NOMO-1 treated with dmso at 0.1 percent for 144 hours (cell line): ENCODE results near the gene TTC23.

Source experiments
- DNase-seq: peaks from one replicate; lab custom pipeline; 2025; ENCODE audit not compliant: unreplicated experiment; lab: John Stamatoyannopoulos, UW

TTC23 gene

GRCh38 chr15:99140590-99140989 is 108.8 kb downstream of the TTC23 start:
- no peak for DNase-seq

DNA sequence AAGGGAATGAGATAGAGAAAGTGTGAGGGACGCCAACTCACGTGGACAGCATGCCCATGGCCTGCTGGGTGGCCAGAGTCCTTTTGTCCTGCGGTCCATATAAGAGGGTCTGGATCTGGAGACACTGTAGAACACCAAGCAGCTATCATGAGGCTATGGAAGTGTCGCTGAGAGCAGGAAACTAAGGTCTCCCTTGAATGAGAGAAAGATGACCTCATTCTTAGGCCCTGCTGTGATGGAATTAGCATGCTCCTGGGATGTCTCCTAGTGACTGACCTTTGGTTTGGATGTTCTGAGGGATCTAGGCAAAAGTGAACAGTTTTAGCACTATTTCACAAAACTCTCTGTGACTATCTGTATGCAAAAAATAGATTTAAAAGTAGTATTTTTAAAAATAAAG is 110.1 kb downstream of the TTC23 start:
- no peak for DNase-seq

- DNase-seq: no peak
These were observed 110.8 kb downstream of the TTC23 start for GRCh38 chr15:99138491-99138982.

GRCh38 chr15:99137877-99138276 is 111.5 kb downstream of the TTC23 start:
- no peak for DNase-seq

DNA sequence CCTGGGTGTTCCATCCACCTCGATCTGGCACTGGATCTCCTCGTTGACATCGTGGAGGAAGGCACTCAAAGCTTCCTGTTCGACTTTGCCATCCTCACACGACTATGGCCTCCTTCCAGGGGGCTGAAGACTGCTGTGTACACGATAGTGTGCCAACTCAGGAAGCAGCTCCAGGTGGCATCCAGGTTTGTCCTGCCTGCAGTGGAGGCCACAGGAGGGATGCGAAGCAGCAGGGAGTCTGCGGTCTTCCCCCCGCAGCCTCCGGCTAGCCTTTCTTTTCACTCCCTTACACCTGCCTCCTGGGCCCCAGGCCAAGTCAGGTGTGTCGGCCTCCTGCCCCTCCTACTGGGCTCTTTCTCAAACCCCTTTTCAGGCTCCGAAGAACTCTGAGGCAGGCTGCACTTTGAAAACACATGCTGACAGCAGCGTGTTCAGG is 112.3 kb downstream of the TTC23 start:
- DNase-seq: no peak

- DNase-seq: no peak
These were observed 114.2 kb downstream of the TTC23 start for GRCh38 chr15:99135194-99135593.

- DNase-seq: no peak
These were observed 115.0 kb downstream of the TTC23 start for GRCh38 chr15:99134317-99134821.

DNA sequence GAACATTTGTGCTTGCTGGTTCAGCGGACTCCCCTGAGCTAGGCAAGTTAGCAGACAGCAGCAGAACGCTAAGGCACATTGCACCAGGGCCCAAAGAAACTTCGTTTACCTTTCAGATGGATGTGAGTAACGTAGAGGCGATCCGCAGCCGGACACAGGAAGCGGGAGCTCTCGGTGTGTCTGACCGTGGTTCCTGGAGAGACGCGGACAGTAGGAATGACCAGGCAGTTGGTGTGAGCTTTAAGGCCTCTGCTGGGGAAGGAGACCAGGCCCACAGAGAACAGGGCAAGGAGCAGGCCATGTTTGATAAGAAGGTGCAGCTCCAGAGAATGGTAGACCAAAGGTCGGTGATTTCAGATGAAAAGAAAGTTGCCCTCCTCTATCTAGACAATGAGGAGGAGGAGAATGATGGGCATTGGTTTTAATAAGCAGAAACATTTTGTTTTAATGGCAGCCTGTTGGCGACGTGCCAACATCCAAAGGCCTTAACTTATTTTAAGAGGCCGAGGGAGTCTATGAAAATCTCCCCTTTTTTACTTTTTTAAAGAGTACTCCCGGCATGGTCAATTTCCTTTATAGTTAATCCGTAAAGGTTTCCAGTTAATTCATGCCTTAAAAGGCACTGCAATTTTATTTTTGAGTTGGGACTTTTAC is 116.6 kb downstream of the TTC23 start:
- DNase-seq: no peak

DNA sequence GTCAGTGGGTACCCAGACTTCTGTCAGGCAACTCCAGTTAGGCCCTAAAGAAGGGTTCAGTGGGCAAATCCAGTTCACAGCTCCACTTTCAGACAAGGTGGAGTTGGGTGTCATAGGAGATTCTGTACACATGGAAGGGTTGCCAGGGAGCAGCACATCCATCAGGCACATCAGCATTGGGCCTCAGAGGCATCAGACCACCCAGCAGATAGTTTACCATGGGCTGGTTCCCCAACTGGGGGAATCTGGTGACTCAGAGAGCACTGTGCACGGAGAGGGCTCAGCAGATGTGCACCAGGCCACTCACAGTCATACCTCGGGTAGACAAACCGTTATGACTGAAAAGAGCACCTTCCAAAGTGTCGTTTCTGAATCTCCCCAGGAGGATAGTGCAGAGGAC is 117.3 kb downstream of the TTC23 start:
- DNase-seq: no peak

- DNase-seq: no peak
These were observed 117.8 kb downstream of the TTC23 start for GRCh38 chr15:99131441-99132023.

DNA sequence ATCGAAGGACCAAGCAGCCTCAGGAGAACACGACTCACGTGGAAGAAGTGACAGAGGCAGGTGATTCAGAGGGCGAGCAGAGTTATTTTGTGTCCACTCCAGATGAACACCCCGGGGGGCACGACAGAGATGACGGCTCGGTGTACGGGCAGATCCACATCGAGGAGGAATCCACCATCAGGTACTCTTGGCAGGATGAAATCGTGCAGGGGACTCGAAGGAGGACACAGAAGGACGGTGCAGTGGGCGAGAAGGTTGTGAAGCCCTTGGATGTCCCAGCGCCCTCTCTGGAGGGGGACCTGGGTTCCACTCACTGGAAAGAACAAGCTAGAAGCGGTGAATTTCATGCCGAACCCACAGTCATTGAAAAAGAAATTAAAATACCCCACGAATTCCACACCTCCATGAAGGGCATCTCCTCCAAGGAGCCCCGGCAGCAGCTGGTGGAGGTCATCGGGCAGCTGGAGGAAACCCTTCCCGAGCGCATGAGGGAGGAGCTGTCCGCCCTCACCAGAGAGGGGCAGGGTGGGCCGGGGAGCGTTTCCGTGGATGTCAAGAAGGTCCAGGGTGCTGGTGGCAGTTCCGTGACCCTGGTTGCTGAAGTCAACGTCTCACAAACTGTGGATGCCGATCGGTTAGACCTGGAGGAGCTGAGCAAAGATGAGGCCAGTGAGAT is 118.5 kb downstream of the TTC23 start:
- no peak for DNase-seq

DNA sequence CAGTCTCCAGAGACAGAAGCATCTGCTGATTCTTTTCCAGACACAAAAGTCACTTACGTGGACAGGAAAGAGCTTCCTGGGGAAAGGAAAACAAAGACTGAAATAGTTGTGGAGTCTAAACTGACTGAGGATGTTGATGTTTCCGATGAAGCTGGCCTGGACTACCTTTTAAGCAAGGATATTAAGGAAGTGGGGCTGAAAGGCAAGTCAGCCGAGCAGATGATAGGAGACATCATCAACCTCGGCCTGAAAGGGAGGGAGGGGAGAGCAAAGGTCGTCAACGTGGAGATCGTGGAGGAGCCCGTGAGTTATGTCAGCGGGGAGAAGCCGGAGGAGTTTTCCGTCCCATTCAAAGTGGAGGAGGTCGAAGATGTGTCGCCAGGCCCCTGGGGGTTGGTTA is 119.1 kb downstream of the TTC23 start:
- no peak for DNase-seq

DNA sequence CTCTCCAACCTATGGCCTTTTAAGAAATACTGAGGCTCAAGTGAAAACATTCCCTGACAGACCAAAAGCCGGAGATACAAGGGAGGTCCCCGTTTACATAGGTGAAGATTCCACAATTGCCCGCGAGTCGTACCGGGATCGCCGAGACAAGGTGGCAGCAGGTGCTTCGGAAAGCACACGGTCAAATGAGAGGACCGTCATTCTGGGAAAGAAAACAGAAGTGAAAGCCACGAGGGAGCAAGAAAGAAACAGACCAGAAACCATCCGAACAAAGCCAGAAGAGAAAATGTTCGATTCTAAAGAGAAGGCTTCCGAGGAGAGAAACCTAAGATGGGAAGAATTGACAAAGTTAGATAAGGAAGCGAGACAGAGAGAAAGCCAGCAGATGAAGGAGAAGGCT is 119.7 kb downstream of the TTC23 start:
- DNase-seq: no peak

DNA sequence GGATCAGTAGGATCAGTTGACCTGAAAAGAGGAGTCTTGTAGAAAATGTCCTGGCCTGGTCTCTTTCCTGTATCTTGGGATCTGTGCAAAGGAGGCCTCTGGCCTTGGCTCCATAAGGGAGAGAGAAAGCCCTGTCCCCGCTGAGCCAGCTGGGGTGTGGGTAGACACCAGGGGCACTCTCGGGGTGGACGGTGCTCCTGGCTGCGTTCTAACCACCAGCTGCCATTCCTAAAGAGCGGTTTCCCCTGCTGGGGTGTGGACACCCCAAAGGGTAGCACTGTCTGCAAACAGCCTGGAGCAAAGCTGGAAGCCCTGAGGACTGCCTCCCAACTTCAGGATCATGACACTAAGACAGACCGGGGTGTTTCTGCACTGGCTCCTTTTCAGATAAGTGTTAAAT is 121.0 kb downstream of the TTC23 start:
- DNase-seq: no peak

GRCh38 chr15:99127773-99128172 is 121.6 kb downstream of the TTC23 start:
- no peak for DNase-seq

- no peak for DNase-seq
These were observed 122.5 kb downstream of the TTC23 start for GRCh38 chr15:99126930-99127329.

GRCh38 chr15:99126131-99126588 is 123.2 kb downstream of the TTC23 start:
- DNase-seq: no peak

DNA sequence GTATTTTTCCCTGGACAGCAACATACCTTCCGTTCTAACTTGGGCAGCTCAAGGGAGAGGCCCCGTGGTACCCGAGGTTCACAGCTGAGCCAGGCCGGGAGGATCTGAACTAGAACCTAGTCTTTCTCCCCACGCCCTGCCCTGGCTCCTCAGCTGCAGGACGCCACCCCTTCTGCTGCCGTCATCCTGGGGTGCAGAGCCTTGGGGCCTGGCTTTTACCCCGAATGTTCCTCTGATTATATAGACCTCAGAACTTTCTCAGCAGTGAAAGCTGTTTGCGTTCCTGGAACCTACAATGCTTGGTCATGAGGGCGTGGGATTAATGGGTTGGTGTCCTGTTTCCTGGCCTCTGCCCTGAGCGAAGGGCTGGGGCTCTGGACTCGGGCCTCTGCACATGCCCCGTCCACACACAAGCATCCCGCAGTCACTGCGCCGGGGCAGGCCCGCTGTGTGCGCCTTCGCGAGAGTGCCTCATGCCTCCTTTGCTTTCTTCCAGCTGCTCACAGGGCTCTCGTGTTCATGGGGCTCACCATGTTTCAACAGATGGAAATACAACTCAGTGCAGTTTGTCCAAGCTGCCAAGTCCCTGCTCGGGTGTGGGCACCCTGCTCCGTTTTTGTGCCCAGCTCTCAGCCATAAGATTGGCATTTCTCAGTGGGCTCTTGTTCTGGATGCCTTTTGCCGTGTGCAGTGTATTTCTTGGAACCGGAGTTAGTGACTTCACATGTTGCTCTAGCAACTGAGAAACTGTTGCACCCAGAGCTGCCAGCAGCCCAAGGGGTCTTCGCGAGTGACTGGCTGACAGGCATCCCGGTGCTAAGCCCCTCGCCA is 124.1 kb downstream of the TTC23 start:
- DNase-seq: no peak

DNA sequence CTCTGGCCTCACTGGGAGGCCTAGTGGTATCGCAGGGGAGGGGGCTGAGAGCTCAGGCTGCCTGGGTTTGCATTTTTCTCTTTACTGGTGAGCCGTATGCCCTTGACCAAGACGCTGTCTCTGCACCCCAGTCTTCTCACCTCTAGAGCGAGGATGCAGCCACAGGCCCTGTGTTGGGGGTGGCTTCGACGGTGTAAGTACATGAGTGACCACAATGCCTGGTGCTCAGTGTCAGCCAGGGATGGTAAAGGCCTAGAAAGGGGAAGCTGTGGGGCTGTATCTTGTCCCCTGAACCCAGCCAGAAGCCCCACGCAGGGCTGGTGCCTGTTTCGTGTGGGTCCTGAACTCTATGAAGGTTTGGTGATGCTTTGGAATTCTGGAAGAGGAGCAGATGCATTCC is 124.7 kb downstream of the TTC23 start:
- DNase-seq: no peak

DNA sequence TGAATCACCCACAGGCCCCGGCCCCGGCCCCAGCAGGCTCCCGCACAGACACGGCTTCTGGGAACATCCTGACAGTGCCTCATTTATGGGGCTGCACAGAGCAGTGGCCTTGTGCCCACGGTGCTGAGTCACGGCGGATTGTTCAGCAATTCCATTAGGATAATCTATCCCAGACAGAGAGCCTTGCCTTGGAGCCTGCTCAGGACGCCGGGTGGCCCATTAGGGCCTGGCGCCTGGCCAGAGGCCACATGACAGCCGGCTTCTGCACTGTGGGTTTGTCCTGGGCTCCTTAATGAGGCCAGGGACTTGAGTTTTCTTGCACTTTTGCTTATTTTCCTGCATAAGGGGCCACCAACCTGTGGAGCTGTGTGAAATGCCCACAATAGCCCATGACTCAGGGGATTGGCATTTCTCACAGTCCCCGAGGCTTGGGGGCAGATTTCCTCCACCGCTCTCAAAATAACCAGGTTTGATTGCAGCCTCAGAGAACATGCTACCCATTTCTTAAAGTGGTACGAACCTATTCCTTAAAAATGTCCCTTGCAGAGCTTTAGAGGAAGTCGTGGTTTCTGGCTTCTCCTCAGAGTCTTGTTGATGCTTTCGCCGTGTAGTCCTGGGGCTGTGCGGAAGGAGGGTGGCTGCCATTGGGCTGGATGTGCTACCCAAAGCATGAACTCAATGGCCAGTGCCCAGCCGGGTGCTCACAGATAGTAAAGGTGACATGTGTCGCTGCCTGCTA is 125.5 kb downstream of the TTC23 start:
- peak; percentile 81 for DNase-seq
